DLD1 (cell line): ENCODE data around the gene SPATC1L.

Source experiments
- in situ Hi-C: cut with HindIII; loops from 2 replicates; pipeline ENCODE4 v1.10.0; 2017; ENCODE audit warnings: low sequenced_read_pairs

Gene SPATC1L

DNA sequence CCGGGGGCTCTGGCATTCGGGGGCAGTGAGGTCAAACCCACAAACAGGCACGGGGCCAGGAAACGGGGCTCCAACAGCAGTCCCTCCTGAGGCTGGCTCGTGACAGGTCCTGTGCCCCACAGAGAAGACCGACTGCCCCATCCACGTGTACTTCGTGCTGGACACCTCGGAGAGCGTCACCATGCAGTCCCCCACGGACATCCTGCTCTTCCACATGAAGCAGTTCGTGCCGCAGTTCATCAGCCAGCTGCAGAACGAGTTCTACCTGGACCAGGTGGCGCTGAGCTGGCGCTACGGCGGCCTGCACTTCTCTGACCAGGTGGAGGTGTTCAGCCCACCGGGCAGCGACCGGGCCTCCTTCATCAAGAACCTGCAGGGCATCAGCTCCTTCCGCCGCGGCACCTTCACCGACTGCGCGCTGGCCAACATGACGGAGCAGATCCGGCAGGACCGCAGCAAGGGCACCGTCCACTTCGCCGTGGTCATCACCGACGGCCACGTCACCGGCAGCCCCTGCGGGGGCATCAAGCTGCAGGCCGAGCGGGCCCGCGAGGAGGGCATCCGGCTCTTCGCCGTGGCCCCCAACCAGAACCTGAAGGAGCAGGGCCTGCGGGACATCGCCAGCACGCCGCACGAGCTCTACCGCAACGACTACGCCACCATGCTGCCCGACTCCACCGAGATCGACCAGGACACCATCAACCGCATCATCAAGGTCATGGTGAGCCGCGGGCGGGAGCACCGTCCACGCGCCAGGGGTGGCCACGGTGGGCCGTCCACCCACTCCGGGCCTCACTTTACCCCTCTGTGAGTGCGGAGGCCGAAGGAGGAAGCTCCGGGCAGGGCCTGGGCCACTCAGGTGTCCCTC lies 72.2 kb downstream of the SPATC1L start:
- in situ Hi-C loops = loop anchor here (25.0 kb wide), 1 partner anchor 100 kb away; no protein-coding TSS in a partner anchor

- in situ Hi-C loops = loop anchor here (25.0 kb wide), 1 partner anchor 99 kb away; no protein-coding TSS in a partner anchor
Measured at GRCh38 chr21:46111193-46111571, 73.1 kb downstream of the SPATC1L start.
